ENCODE measurements around the gene QRFP. TPM values are rescaled to one million over a fixed set of nuclear protein-coding genes. Genes with fewer than 3 reads are reported as not detected.
A peak's percentile ranks its signal among the peaks of the same experiment; 100 is the strongest.
"Not testable (repeated sequence)": the region's sequence is repeated elsewhere in the genome, so short reads cannot be mapped to it uniquely, and the experiment has no call there.

The QRFP gene
- total RNA-seq, 1 experiment from 2014 or later, result not detected

DNA sequence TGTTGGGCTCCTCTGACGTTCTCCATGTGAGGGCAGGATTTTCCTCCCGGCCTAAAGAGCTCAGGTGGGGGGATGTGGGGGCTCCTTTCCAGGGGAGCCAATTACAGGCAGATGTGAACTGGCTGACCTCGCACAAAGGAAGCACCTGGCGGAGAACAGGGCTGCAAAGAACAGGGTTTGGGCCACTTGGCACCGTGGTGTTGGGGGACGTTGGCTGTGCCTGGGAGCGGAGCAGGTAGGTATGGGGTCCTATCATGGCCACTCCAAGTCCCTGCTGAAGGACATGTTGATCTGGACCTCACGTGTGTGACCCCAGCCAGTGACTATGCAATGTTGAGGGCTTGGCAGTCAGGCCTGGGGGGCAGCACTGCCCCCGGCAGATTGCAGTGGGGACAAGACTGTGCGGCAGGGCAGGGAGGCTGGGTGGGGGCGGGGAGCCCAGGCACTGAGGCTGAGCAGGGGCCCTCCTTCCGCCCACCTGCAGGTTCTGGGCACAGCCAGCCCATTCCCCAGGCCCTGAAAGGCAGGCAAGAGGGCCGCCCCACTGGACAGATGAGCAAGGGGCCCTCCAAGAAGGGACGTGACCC lies 23.0 kb upstream of the QRFP start:
- no peak for DNase-seq (ENCODE audit: low read depth)

GRCh38 chr9:130918826-130919558 lies 22.4 kb upstream of the QRFP start:
- no peak for DNase-seq (ENCODE audit: low read depth)

DNA sequence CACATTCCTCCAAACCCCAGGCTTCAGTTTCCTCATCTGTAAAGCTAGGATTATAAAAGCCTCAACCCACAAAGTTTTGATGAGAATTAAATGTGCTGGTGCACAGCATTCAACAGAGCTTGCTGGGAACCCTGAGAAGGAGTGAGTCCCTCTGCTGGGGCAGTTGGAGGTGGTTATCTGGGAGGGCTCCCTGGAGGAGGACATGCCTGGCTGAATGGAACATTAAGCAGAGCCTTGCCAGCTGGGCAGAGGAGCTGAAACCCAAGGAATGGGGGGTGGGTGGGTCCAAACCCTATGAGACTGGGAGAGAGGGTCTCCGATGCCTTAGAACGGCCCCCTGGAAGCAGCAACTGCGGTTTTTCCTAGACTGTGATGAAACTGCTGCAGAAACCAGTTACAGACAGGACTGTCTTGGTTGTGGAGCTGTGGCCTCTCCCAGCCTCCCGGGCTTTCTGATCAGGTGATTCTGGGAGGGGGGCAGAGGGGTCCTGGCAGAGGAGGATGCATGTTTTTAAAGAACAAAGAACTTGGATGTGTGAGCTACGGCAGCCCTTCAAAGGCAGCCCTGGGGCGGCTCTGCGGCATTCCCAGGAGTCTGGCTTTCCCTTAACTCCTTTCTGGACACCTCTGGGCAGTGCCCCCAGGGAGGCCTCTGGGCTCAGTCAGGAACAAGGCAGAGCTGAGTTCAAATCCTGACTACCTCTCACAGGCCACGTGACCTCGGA lies 21.7 kb upstream of the QRFP start:
- no peak for DNase-seq (ENCODE audit: low read depth)

DNA sequence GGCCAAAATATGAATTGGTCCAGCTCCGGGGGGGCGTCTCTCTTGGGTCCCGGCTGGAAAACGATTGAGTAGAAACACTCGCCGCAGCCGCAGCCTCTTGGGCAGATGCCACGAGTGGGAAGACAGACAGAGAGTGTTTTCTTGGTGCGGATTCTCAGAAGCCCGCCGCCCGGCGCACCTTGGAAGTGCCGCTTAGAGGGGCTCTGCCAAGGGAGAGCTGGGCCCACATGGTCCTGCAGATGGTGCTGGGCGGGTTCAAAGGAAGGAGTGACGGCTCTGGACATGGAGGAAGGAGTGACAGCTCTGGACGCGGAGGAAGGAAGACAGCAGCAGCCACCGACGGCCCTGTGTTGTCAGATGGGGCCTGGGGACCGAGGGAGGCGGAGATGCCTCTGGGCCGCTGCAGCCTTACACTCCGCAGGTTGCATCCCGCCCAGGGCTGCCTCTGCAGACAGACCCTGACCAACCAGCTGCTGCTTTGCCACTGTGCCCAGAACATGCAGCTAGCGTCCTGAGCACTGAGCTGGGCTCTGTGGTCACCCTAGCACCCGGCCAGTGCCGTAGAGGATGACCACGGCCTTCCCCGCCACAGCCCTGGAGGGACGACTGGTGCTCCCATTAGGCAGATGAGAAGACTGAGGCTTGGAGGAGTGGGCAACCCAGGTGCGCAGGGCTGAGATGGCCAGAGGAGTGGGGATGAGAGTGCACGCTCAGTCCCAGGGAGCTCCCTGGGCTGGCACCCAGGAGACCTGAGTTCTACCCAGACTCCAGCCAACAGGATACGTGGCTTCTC lies 20.8 kb upstream of the QRFP start:
- DNase-seq (ENCODE audit: low read depth), result no peak

DNA sequence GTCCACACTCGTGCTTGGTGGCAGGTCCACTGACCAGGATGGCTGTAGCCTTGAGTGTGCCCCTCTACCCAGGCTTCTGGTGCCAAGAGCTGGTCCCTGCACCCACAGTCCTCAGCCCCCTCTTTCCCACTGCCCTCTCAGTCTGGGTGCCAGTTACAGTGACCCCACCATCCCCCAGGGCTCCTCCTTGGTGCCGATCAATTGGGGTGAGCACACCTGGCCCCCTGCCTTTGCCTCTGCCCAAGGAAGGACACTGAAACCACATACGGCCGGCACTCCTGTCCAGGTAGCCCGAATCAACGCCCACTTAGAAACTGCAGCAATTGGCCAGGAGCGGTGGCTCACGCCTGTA lies 18.5 kb upstream of the QRFP start:
- no peak for DNase-seq (ENCODE audit: low read depth)

DNA sequence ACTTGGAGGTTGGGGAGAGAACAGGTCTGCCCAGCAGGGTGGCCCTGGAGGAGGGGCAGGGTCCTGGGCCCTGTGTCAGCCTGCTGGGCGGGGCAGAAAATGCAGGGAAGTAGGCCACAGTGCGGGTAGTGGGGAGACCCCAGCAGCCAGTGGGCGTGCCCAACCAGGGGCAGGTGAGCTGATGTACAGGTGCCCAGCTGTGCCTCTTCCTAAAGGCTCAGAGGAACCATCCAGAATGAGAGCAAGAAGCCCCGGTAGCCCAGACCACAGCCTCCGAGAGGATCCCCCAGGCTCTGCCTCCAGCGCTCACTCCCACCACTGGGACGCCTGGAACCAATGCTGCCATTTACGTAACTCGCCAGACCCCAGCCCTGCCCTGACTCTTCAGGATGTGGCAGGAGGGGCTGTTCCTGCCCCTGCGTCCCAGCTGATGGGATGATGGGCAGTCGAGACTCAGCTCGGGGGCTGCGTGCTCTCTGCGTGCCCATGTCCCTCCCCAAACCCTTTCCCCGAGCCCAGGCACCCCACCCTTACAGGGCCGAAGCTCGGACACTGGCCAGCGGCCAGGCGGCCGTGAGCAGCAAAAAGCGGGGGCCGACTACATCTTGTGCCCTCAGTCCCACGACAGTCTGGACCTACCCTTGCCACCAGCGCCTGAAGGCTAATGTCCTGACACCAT lies 17.9 kb upstream of the QRFP start:
- no peak for DNase-seq (ENCODE audit: low read depth)

- no peak for DNase-seq (ENCODE audit: low read depth)
Measured at GRCh38 chr9:130913599-130914416, 17.2 kb upstream of the QRFP start.

GRCh38 chr9:130912932-130913598 lies 16.5 kb upstream of the QRFP start:
- peak; percentile 95 for DNase-seq (ENCODE audit: low read depth)

GRCh38 chr9:130911254-130912049 lies 14.8 kb upstream of the QRFP start:
- no peak for DNase-seq (ENCODE audit: low read depth)

GRCh38 chr9:130910670-130911069 lies 14.1 kb upstream of the QRFP start:
- not testable (repeated sequence) for DNase-seq (ENCODE audit: low read depth)

DNA sequence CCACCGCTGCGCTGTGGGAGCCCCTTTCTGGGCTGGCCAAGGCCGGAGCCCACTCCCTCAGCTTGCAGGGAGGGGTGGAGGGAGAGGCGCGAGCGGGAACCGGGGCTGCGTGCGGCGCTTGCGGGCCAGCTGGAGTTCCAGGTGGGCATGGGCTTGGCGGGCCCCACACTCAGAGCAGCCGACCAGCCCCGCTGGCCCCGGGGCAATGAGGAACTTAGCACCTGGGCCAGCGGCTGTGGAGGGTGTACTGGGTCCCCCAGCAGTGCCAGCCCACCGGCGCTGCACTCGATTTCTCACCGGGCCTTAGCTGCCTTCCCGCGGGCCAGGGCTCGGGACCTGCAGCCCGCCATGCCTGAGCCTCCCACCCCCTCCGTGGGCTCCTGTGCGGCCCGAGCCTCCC lies 13.4 kb upstream of the QRFP start:
- DNase-seq (ENCODE audit: low read depth), result not testable (repeated sequence)

DNA sequence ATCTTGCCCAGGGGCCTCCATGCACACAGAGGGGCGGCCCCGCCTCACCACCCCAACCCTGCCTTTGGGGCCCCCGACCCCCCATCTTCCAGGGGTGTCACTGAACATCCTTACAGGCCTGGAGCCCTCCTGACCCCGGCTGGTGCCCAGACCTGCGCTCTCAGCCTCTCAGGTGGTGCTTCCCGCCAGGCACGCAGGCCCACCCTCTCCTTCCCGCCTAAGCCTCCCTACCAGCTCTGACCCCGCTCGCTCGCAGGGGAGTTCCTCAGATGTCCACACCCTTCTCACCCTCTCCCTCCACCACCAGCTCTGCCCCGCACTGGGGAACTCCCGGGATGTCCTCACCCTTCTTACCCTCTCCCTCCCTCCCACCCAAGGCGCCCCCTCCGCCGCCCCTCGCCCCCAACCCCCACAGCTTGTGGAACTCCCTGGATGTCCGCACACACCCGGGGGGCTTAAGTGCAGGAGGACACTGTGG lies 12.3 kb upstream of the QRFP start:
- no peak for DNase-seq (ENCODE audit: low read depth)

DNA sequence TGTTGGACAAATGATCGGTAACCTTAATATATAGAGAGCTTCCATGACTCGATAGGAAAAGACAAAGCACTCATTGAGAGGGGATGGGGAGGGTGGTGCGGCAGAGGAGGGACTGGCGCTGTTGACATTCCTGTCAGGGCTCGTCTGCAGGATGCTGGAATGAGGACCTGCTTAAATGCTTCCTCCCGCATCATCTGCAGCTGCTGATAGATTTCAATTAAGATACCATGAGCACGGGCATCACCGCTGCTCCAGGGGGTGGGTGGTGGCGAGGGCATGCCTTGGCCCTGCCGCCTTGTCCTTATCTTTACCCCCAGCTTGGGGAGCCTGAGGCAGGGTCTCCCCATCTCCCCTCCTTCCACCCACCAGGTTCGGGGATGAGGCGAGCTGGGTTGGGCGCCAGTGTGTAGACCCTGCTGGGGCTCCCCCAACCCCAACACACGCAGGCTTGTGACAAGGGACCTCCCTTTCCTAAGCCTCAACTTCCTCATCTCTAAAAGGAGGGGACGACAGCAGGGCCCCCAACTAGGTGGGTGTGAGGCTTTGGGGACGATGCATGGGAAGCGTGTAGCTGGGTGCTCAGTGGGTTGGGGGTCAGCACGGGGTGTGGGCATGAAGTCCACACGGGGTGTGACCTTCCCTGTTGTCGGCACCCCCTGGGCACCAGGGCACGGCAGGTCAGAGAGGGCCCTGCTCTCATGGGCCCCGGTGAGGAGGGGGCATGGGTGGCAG lies 11.7 kb upstream of the QRFP start:
- no peak for DNase-seq (ENCODE audit: low read depth)

- DNase-seq (ENCODE audit: low read depth), result no peak
Measured at GRCh38 chr9:130906735-130907416, 10.3 kb upstream of the QRFP start.

DNA sequence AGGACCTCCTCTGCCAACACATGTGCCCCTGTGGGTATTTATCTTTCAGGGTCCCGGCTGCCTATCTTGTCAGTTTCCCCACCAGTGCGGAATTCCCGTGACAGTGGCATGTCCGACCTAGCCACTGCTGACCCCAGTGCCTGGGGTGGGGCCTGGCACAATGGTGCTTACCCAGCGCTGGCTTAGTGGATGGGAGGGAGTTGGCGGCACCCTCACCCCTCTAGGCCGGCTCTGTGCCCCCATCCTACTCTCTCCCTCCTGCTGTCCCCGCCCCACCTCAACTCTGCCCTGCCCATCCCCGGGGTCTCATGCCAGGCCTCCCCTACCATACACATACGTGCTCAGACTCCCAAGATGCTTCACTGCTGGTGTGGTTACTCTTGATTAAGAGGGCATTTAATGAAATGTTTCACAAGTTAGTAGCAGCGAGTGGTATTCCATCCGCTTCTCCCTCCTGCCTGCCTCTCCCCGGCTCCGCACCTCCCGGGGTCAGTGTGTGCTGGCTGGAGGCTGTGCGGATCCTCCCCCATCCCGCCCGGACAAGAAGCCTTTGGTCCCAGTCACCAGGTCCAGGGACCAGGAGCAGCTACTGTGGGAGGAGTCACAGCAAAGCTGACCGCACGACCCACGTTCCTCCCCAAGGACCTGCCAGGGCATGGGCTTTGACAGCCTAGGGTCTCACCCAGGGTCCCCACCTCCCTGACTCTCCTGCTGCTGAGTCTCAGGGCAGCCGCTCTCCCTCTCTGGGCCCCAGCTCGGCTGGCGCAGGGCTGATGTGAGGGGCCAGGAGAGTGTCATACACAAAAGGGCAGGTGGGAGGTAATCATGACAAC lies 9.5 kb upstream of the QRFP start:
- DNase-seq (ENCODE audit: low read depth), result no peak

- DNase-seq (ENCODE audit: low read depth), result no peak
Measured at GRCh38 chr9:130905125-130905901, 8.7 kb upstream of the QRFP start.
